IMR-90 (cell line): ENCODE results near the gene FRAS1. TPM values are rescaled to one million over a fixed set of nuclear protein-coding genes. Genes with fewer than 3 reads are reported as not detected.
"Not testable (repeated sequence)": the region's sequence is repeated elsewhere in the genome, so short reads cannot be mapped to it uniquely, and the experiment has no call there.

Source experiments
- ATAC-seq: fragments of 200-7000 bp; cut with Tn5 transposase; 2 replicates; pipeline ENCODE4 v1.9.1; 2020; ENCODE audit warnings: low read depth, mild to moderate bottlenecking, moderate library complexity
- BruUV-seq: library from RNA; stranded (reverse); fragments of 400-500 nt; replicated peaks from 2 replicates; lab custom pipeline; 2021; lab: Mats Ljungman, UMichigan
- CTCF ChIA-PET: fragments of 300-600 bp; formaldehyde crosslinking; extraction: SDS; loops from one replicate; lab custom pipeline; 2021; ENCODE audit warnings: antibody characterized with exemption; lab: Yijun Ruan, JAX
- POLR2A ChIA-PET: fragments of 300-600 bp; sonication (Branson Sonifier 250); formaldehyde crosslinking; loops from one replicate; lab custom pipeline; 2022; ENCODE audit warnings: antibody characterized with exemption; ENCODE audit not compliant: unreplicated experiment; lab: Charles Lee
- DNase-seq: peaks from one replicate; pipeline ENCODE4 v3.0.0; 2013
- H2AFZ ChIP-seq: replicated peaks from 2 replicates; pipeline ENCODE3; 2013; ENCODE audit warnings: low read length, mild to moderate bottlenecking; ENCODE audit not compliant: poor library complexity
- H2AK5ac ChIP-seq: 2 replicates; pipeline ENCODE4 v1.6.1; 2013; ENCODE audit warnings: low read depth, low read length, inconsistent platforms
- H2AK9ac ChIP-seq: replicated peaks from 2 replicates; pipeline ENCODE3; 2013; ENCODE audit warnings: mild to moderate bottlenecking, low read depth, low read length, moderate library complexity; ENCODE audit not compliant: poor library complexity
- H2BK120ac ChIP-seq: 2 replicates; pipeline ENCODE4 v1.6.1; 2013; ENCODE audit warnings: low read depth, low read length, inconsistent platforms
- H2BK15ac ChIP-seq: 3 replicates; pipeline ENCODE4 v1.6.1; 2013; ENCODE audit warnings: low read depth, low read length, inconsistent platforms
- H2BK20ac ChIP-seq: 2 replicates; pipeline ENCODE4 v1.6.1; 2013; ENCODE audit warnings: low read depth, mild to moderate bottlenecking, inconsistent platforms, low read length, moderate library complexity
- H2BK5ac ChIP-seq: 2 replicates; pipeline ENCODE4 v1.6.1; 2013; ENCODE audit warnings: mild to moderate bottlenecking, low read depth, low read length, inconsistent platforms; ENCODE audit not compliant: poor library complexity, severe bottlenecking
- H3K14ac ChIP-seq: replicated peaks from 2 replicates; pipeline ENCODE4 v1.6.1; 2013; ENCODE audit warnings: low read depth, low read length, inconsistent platforms
- H3K18ac ChIP-seq: 2 replicates; pipeline ENCODE4 v1.6.1; 2013; ENCODE audit warnings: low read depth, low read length, control low read depth
- H3K23ac ChIP-seq: 2 replicates; pipeline ENCODE4 v1.6.1; 2013; ENCODE audit warnings: low read depth, low read length, inconsistent platforms
- H3K27ac ChIP-seq: 2 replicates; pipeline ENCODE4 v1.5.1; 2013; ENCODE audit warnings: mild to moderate bottlenecking, control low read depth, low read length; ENCODE audit not compliant: insufficient read depth
- H3K27me3 ChIP-seq: 2 replicates; pipeline ENCODE4 v1.6.1; 2013; ENCODE audit warnings: low read length; ENCODE audit not compliant: control insufficient read depth, insufficient read depth
- H3K36me3 ChIP-seq: 2 replicates; pipeline ENCODE4 v1.6.1; 2013; ENCODE audit warnings: low read length, mixed read lengths; ENCODE audit not compliant: control insufficient read depth, insufficient read depth
- H3K4ac ChIP-seq: 2 replicates; pipeline ENCODE4 v1.6.1; 2013; ENCODE audit warnings: low read depth, low read length, inconsistent platforms
- H3K4me1 ChIP-seq: 2 replicates; pipeline ENCODE4 v1.6.1; 2013; ENCODE audit warnings: low read length, mixed read lengths; ENCODE audit not compliant: control insufficient read depth, insufficient read depth
- H3K4me2 ChIP-seq: 2 replicates; pipeline ENCODE4 v1.6.1; 2013; ENCODE audit warnings: low read depth, mild to moderate bottlenecking, control low read depth, low read length, moderate library complexity
- H3K4me3 ChIP-seq: 2 replicates; pipeline ENCODE4 v1.5.1; 2013; ENCODE audit warnings: low read depth, mild to moderate bottlenecking, control low read depth, low read length, moderate library complexity; ENCODE audit not compliant: insufficient read depth
- H3K56ac ChIP-seq: 2 replicates; pipeline ENCODE4 v1.6.1; 2013; ENCODE audit warnings: low read length, inconsistent platforms; ENCODE audit not compliant: insufficient read depth; ENCODE audit errors: extremely low read depth
- H3K79me1 ChIP-seq, 2 experiments: 2 replicates each; pipeline ENCODE4 v1.6.1; 2013; ENCODE audit warnings: low read length in 2 of 2, inconsistent platforms in 1 of 2, low read depth in 1 of 2
- H3K9ac ChIP-seq: 2 replicates; pipeline ENCODE4 v1.6.1; 2013; ENCODE audit warnings: low read depth, low read length, control low read depth
- H3K9me1 ChIP-seq: 2 replicates; pipeline ENCODE4 v1.6.1; 2013; ENCODE audit warnings: low read length, inconsistent platforms; ENCODE audit not compliant: insufficient read depth
- H3K9me3 ChIP-seq: 2 replicates; pipeline ENCODE4 v1.6.1; 2013; ENCODE audit warnings: low read length; ENCODE audit not compliant: control insufficient read depth, insufficient read depth
- H4K20me1 ChIP-seq: 2 replicates; pipeline ENCODE4 v1.6.1; 2013; ENCODE audit warnings: low read length, inconsistent platforms; ENCODE audit not compliant: insufficient read depth
- H4K5ac ChIP-seq: 2 replicates; pipeline ENCODE4 v1.6.1; 2013; ENCODE audit warnings: mild to moderate bottlenecking, low read depth, low read length, control low read depth
- H4K8ac ChIP-seq, 2 experiments: 2 replicates each; pipeline ENCODE4 v1.6.1; 2013; ENCODE audit warnings: low read depth in 2 of 2, low read length in 2 of 2, control low read depth in 1 of 2, inconsistent platforms in 1 of 2
- H4K91ac ChIP-seq: 2 replicates; pipeline ENCODE4 v1.6.1; 2013; ENCODE audit warnings: low read depth, low read length, inconsistent platforms; ENCODE audit not compliant: insufficient read depth
- WGBS, 2 experiments: methylation state at CpG; one replicate each; pipeline versions ENCODE4 v1.1.5 to v1.1.7; 2013; ENCODE audit warnings: missing lambda C conversion rate in 2 of 2; ENCODE audit not compliant: insufficient read length in 1 of 2; ENCODE audit errors: extremely low coverage in 2 of 2; 5-methylcytosine and 5-hydroxymethylcytosine counted together
- dilution Hi-C: fragments of 300-500 bp; cut with HindIII; formaldehyde crosslinking; loops from one replicate; pipeline ENCODE4 v1.14.3; 2018; ENCODE audit warnings: low sequenced_read_pairs; ENCODE audit not compliant: unreplicated experiment
- in situ Hi-C: fragments of 300-500 bp; cut with MboI; formaldehyde crosslinking; loops from 3 replicates; pipeline ENCODE4 v1.14.3; 2019; ENCODE audit warnings: low sequenced_read_pairs, inconsistent platforms, mixed read lengths
- intact Hi-C: fragments of 100-400 bp; cut with micrococcal nuclease; formaldehyde crosslinking; loops from 2 replicates; pipeline ENCODE4 v1.10.0; 2022
- polyA plus RNA-seq, 3 experiments: library from polyadenylated mRNA; depleted of rRNA; stranded (reverse); fragments of >200 nt; gene quantifications; 2 replicates each; pipeline ENCODE4 v1.2.3, GENCODE V29; 2012; ENCODE audit warnings: low replicate concordance in 1 of 3
- total RNA-seq: library from RNA; depleted of rRNA; stranded (reverse); fragments of >200 nt; gene quantifications from 2 replicates; pipeline ENCODE4 v1.2.3, GENCODE V29; 2012

Gene FRAS1
- total and polyA plus RNA-seq, 2 of the 4 experiments (the other 2 are of a cell fraction): under 0.01 to 0.03 TPM

DNA sequence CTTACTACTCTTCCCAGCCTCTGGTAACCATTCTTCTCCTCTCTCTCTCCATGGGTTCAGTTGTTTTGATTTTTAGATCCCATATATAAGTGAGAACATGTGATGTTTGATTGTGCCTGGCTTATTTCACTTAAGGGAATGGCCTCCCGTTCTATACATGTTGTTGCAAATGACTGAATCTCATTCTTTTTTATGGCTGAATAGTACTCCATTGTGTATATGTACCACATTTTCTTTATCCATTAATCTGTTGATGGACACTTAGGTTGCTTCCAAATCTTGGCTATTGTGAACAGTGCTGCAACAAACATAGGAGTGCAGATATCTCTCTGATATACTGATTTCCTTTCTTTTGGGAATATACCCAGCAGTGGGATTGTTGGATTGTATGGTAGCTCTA lies 410.1 kb downstream of the FRAS1 start:
- H3K9ac ChIP-seq, H3K18ac ChIP-seq, H3K27ac ChIP-seq, BruUV-seq, H3K56ac ChIP-seq, CTCF ChIA-PET, H2AFZ ChIP-seq, H3K9me1 ChIP-seq, H3K36me3 ChIP-seq, H2AK9ac ChIP-seq, H3K4me3 ChIP-seq, H2BK20ac ChIP-seq, DNase-seq, intact Hi-C loops, H2BK5ac ChIP-seq, H3K4me2 ChIP-seq, ATAC-seq, H2BK15ac ChIP-seq, POLR2A ChIA-PET, H2AK5ac ChIP-seq, H3K4ac ChIP-seq, H3K9me3 ChIP-seq, H3K23ac ChIP-seq, in situ Hi-C loops, dilution Hi-C loops, H3K14ac ChIP-seq, H2BK120ac ChIP-seq, H4K5ac ChIP-seq, H4K91ac ChIP-seq, H3K79me1 ChIP-seq, H3K27me3 ChIP-seq, H4K8ac ChIP-seq, H4K20me1 ChIP-seq, H3K4me1 ChIP-seq: not testable (repeated sequence)
- no CpG with 5 or more reads among the region's 1 CpG for WGBS, 2 experiments
